MCF 10A (cell line): ENCODE data around the gene RAPGEF5. TPM values are rescaled to one million over a fixed set of nuclear protein-coding genes. Genes with fewer than 3 reads are reported as not detected.

ENCODE experiments used
- BruUV-seq: library from RNA; stranded (reverse); fragments of 400-500 nt; replicated peaks from 2 replicates; lab custom pipeline; 2021; lab: Mats Ljungman, UMichigan
- CTCF ChIA-PET: fragments of 300-600 bp; sonication (Branson Sonifier 250); formaldehyde crosslinking; extraction: SDS; loops from one replicate; lab custom pipeline; 2021; ENCODE audit warnings: antibody characterized with exemption, inconsistent platforms; lab: Yijun Ruan, JAX
- POLR2A ChIA-PET: fragments of 300-600, 350-650 bp; sonication (Branson Sonifier 250); formaldehyde crosslinking; extraction: SDS; loops from one replicate; lab custom pipeline; 2020; ENCODE audit warnings: antibody characterized with exemption, inconsistent platforms; lab: Yijun Ruan, JAX
- DNase-seq: peaks from one replicate; pipeline ENCODE4 v3.0.0-alpha.2; 2018; ENCODE audit not compliant: unreplicated experiment
- H3K27ac Mint-ChIP-seq: one replicate; pipeline ENCODE4 v1.8.0; 2022; ENCODE audit warnings: mild to moderate bottlenecking, low read depth, mixed read lengths; ENCODE audit not compliant: unreplicated experiment
- H3K27me3 Mint-ChIP-seq: one replicate; pipeline ENCODE4 v1.8.0; 2022; ENCODE audit warnings: mixed read lengths; ENCODE audit not compliant: insufficient read depth, unreplicated experiment
- H3K36me3 Mint-ChIP-seq: one replicate; pipeline ENCODE4 v1.8.0; 2022; ENCODE audit warnings: mild to moderate bottlenecking, moderate library complexity, mixed read lengths; ENCODE audit not compliant: insufficient read depth, unreplicated experiment
- H3K4me1 Mint-ChIP-seq: one replicate; pipeline ENCODE4 v1.8.0; 2022; ENCODE audit warnings: mixed read lengths; ENCODE audit not compliant: insufficient read depth, unreplicated experiment
- H3K4me3 Mint-ChIP-seq: one replicate; pipeline ENCODE4 v1.8.0; 2022; ENCODE audit warnings: mild to moderate bottlenecking, moderate library complexity, mixed read lengths; ENCODE audit not compliant: unreplicated experiment
- H3K9me3 Mint-ChIP-seq: one replicate; pipeline ENCODE4 v1.8.0; 2022; ENCODE audit warnings: mixed read lengths; ENCODE audit not compliant: unreplicated experiment
- CTCF ChIP-seq: fragments of 200-600 bp; IDR thresholded peaks from one replicate; pipeline ENCODE4 v1.8.0; 2022; ENCODE audit warnings: antibody characterized with exemption, mild to moderate bottlenecking; ENCODE audit not compliant: unreplicated experiment
- intact Hi-C: fragments of 100-400 bp; cut with micrococcal nuclease; formaldehyde crosslinking; loops from 2 replicates; pipeline ENCODE4 v1.14.1; 2022
- total RNA-seq: library from RNA; stranded (reverse); gene quantifications from 2 replicates; pipeline ENCODE4 v1.2.3, GENCODE V29; 2022

RAPGEF5 gene
- total RNA-seq, 1 experiment from 2014 or later: 1.9 TPM

- CTCF ChIA-PET: interaction anchor here (0.6 to 1.8 kb wide), 7 partner anchors 9 to 921 kb away, joined by 3 to 5 read pairs (median 3); no protein-coding TSS in a partner anchor
- no TSS peak for BruUV-seq
- DNase-seq: peak; percentile 95
- H3K27ac Mint-ChIP-seq: peak overlapping the region; percentile 73
- H3K4me3 Mint-ChIP-seq: peak overlapping the region; percentile 76
- intact Hi-C loops: loop anchor here (10.0 kb wide), 1 partner anchor 97 kb away; no protein-coding TSS in a partner anchor
- H3K36me3 Mint-ChIP-seq: peaks cover 6% of the 10 kb centered on the region
- no peak for TF ChIP-seq CTCF
- H3K9me3 Mint-ChIP-seq: no peaks in the 10 kb centered on the region
- POLR2A ChIA-PET: interaction anchor here (0.7 to 3.2 kb wide), 15 partner anchors 9 to 412 kb away, joined by 3 to 33 read pairs (median 6); no protein-coding TSS in a partner anchor
- peaks cover 30% of the 10 kb centered on the region for H3K4me1 Mint-ChIP-seq
- H3K27me3 Mint-ChIP-seq: no peaks in the 10 kb centered on the region
These were observed 589 bp upstream of the RAPGEF5 start for GRCh38 chr7:22357311-22358175.

GRCh38 chr7:22356010-22356691 lies 803 bp downstream of the RAPGEF5 start:
- ChIA-PET CTCF (interaction anchor here (0.9 to 1.1 kb wide), 3 partner anchors 23 to 245 kb away, joined by 3 to 5 read pairs (median 3); no protein-coding TSS in a partner anchor), POLR2A (interaction anchor here (0.7 to 3.2 kb wide), 9 partner anchors 7 to 411 kb away, joined by 3 to 33 read pairs (median 6); no protein-coding TSS in a partner anchor)
- Mint-ChIP-seq H3K27ac (no peak overlapping the region), H3K36me3 (peaks cover 6% of the 10 kb centered on the region), H3K4me1 (peaks cover 31% of the 10 kb centered on the region), H3K9me3 (no peaks in the 10 kb centered on the region), H3K4me3 (peak overlapping the region; percentile 71), H3K27me3 (no peaks in the 10 kb centered on the region)
- no TSS peak for BruUV-seq
- DNase-seq: peak; percentile 24
- intact Hi-C loops: loop anchor here (10.0 kb wide), 1 partner anchor 99 kb away; no protein-coding TSS in a partner anchor
- no peak for TF ChIP-seq CTCF

- Mint-ChIP-seq H3K9me3 (no peaks in the 10 kb centered on the region), H3K4me1 (peaks cover 36% of the 10 kb centered on the region), H3K27me3 (no peaks in the 10 kb centered on the region), H3K27ac (no peak overlapping the region), H3K36me3 (peaks cover 6% of the 10 kb centered on the region), H3K4me3 (peak overlapping the region; percentile 71)
- intact Hi-C loops: loop anchor here (10.0 kb wide), 1 partner anchor 99 kb away; no protein-coding TSS in a partner anchor
- DNase-seq: no peak
- TSS peak; percentile 25 for BruUV-seq
- POLR2A ChIA-PET: interaction anchor here (0.7 to 3.2 kb wide), 6 partner anchors 9 to 186 kb away, joined by 3 to 33 read pairs (median 6); no protein-coding TSS in a partner anchor
- CTCF ChIA-PET: interaction anchor here (0.9 to 1.1 kb wide), 2 partner anchors 22 to 52 kb away, joined by 3 to 5 read pairs; no protein-coding TSS in a partner anchor
- no peak for TF ChIP-seq CTCF
These were observed 1.3 kb downstream of the RAPGEF5 start for GRCh38 chr7:22355620-22356009.
